Measurements from ENCODE around the gene NUBP2.
A peak's percentile ranks its signal among the peaks of the same experiment; 100 is the strongest.

NUBP2 gene

GRCh38 chr16:1831186-1832075 is 48.7 kb downstream of the NUBP2 start:
- no peak for DNase-seq

GRCh38 chr16:1832838-1833454 is 50.2 kb downstream of the NUBP2 start:
- DNase-seq, result peak in 2 of 3 experiments; percentile 29 to 33

GRCh38 chr16:1834096-1834495 is 51.3 kb downstream of the NUBP2 start:
- DNase-seq, result no peak
